GM18502 (cell line): Measurements from ENCODE around the gene OLFM1.

ENCODE experiments used
- ATAC-seq: cut with Tn5 transposase; IDR thresholded peaks from one replicate; pipeline ENCODE4 v1.9.1; 2021; ENCODE audit warnings: mild to moderate bottlenecking; ENCODE audit not compliant: unreplicated experiment, poor library complexity

The OLFM1 gene

DNA sequence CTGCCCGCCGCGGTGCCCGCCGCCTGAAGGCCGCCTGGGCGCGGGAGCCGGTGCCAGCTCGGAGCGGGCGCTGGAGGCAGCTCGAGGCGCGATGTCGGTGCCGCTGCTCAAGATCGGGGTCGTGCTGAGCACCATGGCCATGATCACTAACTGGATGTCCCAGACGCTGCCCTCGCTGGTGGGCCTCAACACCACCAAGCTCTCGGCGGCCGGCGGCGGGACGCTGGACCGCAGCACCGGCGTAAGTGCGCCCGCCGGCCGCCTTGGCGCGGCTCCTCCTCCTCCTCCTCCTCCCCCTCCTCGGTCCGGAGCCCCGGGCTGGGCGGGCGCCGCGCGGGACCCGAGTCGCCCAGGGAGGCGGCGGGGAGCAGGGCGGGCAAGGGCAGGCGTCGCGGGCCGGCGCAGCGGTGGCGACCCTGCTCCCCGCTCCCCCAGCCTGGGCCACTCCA, 455 bp downstream of the OLFM1 start:
- ATAC-seq: no peak

GRCh38 chr9:135088348-135088978, 995 bp downstream of the OLFM1 start:
- ATAC-seq: no peak

DNA sequence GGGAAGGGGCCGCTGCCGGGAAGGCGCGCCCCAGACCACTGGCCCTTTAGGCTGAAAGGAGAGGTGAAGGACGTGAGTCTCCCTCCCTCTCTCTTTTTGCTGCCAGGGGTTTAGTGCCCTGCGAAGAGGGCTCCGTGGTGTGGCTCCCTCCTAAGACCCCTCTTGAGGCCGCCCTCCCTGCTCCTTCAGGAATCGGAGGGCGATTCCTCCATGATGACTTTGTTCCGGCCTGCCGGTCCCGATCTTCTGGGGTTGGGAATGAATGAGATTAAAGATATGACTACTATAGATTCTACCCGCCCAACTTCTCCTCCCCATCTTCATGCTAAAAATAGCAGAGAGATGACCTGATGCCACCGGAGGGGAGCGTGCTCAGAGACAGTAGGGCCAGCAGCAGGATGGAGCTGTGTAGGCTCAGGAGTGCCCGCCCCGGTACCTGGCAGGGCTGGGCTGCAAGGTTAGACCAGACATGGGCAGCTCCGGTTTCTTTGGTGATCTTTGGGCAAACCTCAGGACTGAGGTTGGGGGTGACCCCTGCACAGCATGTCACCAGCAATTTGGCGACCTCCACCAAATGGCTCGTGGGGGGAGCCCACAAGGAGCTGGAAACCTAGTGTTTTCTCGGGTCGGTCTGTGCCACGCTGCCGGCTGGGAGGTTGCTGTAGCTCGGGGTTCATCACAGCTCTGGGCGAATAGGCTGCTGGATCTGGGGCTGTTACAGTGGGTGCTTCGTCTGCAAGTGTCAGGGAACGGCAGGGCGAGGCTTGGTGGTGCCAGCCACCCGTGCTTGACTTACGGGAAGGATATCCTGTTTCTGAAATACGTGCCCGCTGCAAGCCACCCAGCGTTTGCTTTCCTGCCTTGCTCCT, 1.7 kb downstream of the OLFM1 start:
- no peak for ATAC-seq

GRCh38 chr9:135090081-135090480, 2.6 kb downstream of the OLFM1 start:
- no peak for ATAC-seq

DNA sequence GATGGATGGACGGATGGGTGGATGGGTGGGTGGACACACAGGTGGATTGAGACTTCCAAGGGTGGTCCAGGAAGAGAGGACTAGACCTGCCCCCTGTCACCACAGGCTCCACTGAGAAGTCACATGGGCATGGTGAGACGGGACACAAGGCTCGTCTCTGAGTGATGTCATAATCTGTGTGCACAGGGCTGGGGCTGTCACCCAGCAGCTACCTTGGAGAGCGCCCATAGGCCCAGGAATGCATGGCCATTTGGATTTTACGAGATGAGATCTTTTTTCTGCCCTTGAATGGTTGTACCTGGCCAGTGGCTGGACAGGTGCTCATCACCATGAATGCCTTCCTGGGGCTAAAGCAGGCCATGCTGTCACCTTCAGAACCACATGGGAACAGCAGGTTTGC, 3.1 kb downstream of the OLFM1 start:
- ATAC-seq: no peak

GRCh38 chr9:135091545-135091944, 4.1 kb downstream of the OLFM1 start:
- ATAC-seq: no peak

DNA sequence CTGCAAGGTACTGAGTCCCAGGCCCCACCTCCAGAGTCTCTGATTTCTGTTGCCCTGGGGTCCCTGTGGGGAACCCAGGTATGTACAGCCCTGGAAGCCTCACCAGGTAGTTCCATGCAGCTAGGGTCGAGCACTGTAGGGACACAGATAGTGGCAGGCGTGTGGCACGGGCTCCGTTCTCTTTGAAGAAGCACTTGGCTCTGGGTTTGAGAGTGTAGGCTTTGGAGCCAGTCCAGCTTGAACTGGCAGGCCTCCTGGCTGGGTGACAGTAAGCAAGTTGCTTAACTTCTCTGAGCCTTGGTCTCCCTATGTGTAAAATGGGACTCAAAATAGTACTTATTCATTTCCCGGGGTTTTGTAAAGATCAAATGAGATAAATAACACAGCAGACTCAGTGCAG, 5.6 kb downstream of the OLFM1 start:
- ATAC-seq: no peak

- no peak for ATAC-seq
These were observed 6.6 kb downstream of the OLFM1 start for GRCh38 chr9:135093911-135094584.

DNA sequence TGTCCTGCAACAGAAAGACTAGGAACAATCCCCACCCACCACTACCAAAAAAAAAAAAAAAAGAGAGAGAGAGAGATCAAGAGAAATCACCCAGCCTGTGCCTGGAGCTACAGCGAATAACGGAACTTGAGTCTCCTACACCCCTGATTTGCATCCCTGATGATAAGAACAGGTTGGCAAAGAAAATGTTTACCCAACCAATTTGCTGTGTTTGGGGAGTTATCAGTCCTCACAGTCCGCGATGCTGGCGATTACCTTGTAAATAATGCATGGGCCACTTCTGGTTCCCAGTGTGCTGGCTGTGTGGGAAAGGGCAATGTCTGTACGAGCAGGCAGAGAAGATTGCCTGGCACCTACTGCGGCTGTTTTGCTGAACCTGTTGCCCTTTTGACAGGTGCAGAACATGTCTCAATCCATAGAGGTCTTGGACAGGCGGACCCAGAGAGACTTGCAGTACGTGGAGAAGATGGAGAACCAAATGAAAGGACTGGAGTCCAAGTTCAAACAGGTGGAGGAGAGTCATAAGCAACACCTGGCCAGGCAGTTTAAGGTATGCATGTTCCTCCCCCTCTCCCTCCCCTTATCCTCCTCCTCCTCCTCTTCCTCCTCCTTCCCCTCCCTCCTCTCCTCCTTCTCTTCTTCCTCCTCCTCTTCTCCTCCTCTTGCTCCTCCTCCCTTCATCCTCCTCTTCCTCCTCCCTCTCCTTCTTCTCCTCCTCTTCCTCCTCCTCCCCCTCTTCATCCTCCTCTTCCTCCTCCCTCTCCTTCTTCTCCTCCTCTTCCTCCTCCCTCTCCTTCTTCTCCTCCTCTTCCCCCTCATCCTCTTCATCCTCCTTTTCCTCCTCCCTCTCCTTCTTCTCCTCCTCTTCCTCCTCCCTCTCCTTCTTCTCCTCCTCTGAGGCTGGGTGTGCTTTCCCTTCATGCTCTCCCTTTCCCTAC, 8.3 kb downstream of the OLFM1 start:
- no peak for ATAC-seq

- ATAC-seq: no peak
These were observed 9.0 kb downstream of the OLFM1 start for GRCh38 chr9:135096408-135096895.

GRCh38 chr9:135098400-135099105, 11.1 kb downstream of the OLFM1 start:
- ATAC-seq: no peak

DNA sequence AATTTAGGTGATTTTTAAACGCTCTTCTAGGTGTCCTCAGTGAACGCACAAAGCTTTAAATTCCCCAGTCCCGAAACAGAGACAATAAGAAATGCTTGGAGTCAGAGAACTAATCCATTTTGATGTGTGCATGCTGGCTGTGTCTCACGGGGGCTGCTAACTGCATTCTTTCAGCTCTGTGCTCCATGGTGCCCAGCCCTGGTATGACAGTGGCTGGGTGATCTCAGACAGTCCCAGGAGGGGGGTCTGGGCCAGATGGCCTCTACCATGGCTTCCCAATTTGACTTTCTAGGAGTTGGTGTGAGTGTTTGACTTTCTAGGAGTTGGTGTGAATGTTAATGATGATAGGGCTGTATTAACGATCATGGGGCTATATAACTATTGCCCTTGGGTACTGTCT, 12.1 kb downstream of the OLFM1 start:
- no peak for ATAC-seq

GRCh38 chr9:135100241-135100681, 12.8 kb downstream of the OLFM1 start:
- ATAC-seq: no peak

DNA sequence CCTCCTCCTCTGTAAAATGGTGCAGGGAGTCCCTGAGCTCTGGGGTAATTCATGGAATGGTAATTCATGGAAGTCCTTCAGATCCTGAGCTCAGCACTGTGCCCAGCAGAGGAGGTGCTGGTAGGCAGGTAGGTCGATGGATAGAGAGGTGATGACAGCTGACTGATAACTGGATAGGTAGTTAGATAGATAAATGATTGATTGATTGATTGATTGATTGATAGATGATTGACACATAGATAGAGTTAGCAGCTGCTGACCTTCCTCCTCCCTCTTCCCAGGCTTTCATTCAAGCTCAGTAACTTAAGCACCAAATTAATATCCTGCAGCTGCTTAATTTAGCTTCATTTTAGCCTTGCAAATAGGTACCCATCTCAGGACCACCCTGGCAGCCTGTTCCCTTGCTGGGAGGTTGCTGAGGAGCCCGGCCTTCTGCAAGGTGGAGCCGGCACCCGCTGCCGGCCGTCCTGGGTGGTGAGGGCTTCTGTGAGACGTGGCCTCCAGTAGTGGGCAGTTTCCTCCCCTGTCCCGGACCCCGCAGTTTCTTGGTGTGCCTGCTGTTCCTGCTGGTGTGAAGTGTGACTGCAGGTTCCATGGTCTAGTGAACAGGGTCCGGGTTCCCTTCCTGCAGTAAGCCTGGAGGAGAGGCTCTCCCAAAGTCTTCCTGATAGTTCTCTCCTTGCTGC, 13.4 kb downstream of the OLFM1 start:
- no peak for ATAC-seq

DNA sequence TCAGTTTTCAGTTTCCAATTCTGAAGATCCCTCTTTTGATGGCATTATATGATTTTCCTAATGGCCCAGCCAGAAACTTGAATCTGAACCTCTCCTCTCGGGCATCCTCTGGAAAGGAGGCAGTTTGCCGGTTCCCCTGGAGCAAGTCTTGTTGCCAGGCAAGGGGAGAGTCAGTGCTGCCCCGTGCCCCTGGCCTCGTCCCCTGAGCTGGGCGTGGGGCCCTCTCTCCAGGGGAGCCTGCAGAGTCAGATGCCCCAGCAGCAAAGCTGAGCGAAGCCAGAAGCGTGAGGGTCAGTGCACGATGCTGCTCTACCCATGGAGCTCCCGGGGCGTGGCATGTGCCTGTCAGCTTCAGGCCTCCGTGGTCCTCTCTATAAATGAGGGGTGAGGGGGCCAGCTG, 14.0 kb downstream of the OLFM1 start:
- no peak for ATAC-seq

- no peak for ATAC-seq
These were observed 14.5 kb downstream of the OLFM1 start for GRCh38 chr9:135101926-135102325.

- ATAC-seq: no peak
These were observed 14.9 kb downstream of the OLFM1 start for GRCh38 chr9:135102331-135102730.

DNA sequence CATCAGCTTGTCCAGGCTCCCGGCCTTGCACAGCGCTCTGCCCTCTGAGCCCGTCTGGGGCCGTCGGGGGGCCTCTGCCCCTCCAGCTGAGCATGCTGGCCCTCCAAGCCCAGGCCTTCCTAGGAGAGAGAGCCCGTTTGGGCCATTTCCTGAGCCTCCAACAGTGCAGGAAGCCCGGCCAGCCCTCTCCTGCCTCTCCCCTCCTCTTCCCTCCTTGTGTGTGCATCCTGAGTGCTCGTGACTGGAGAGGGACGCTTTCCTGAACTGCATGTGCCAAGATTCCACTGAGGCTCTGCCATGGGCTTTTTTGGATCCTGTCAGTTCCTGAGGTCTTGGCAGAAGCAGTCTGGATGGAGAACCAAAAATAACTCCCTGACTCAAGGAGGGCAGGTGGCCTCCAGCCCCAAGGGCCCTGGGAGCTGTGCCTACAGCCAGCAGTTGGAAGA, 15.6 kb downstream of the OLFM1 start:
- no peak for ATAC-seq
